ENCODE data around the gene ITGAL. TPM values are rescaled to one million over a fixed set of nuclear protein-coding genes. Genes with fewer than 3 reads are reported as not detected.

Gene ITGAL
- total RNA-seq, 1 donor from 2014 or later, result 240 TPM

- Mint-ChIP-seq H3K36me3 (ENCODE audit: low read depth) (peaks cover 32% of the 10 kb centered on the region), H3K27ac (no peak overlapping the region), H3K27me3 (no peaks in the 10 kb centered on the region), H3K4me1 (peaks cover 32% of the 10 kb centered on the region), H3K4me3 (no peak overlapping the region), H3K9me3 (no peaks in the 10 kb centered on the region)
- CTCF ChIA-PET, result interaction anchor here (1.3 to 2.3 kb wide), 2 partner anchors 81 to 101 kb away, joined by 3 to 9 read pairs; partner anchors contain the start of gene DCTPP1
- no peak for TF ChIP-seq CTCF (IDR thresholded peaks at IDR 0.05)
- DNase-seq, result no peak
- POLR2A ChIA-PET, result interaction anchor here (0.6 to 1.9 kb wide), 7 partner anchors 27 to 77 kb away, joined by 4 to 14 read pairs (median 5); partner anchors contain the start of genes ITGAL and ZNF764
- intact Hi-C loops (cut with micrococcal nuclease), result no loop called here
- ATAC-seq (ENCODE audit: low read depth), result no peak
Measured at GRCh38 chr16:30530163-30531037, 57.9 kb downstream of the ITGAL start.

GRCh38 chr16:30532285-30533145 lies 60.0 kb downstream of the ITGAL start:
- H3K9me3 Mint-ChIP-seq, result no peaks in the 10 kb centered on the region
- H3K4me1 Mint-ChIP-seq, result peaks cover 36% of the 10 kb centered on the region
- H3K4me3 Mint-ChIP-seq, result no peak overlapping the region
- no peak for TF ChIP-seq CTCF (IDR thresholded peaks at IDR 0.05)
- DNase-seq (no peak), ATAC-seq (ENCODE audit: low read depth) (no peak)
- no peak overlapping the region for H3K27ac Mint-ChIP-seq
- POLR2A ChIA-PET, result interaction anchor here (0.6 to 1.6 kb wide), 5 partner anchors 25 to 121 kb away, joined by 3 to 6 read pairs (median 4); partner anchors contain the start of gene ZNF764
- CTCF ChIA-PET, result no interaction called here
- peaks cover 35% of the 10 kb centered on the region for H3K36me3 Mint-ChIP-seq (ENCODE audit: low read depth)
- intact Hi-C loops (cut with micrococcal nuclease), result no loop called here
- no peaks in the 10 kb centered on the region for H3K27me3 Mint-ChIP-seq

GRCh38 chr16:30533146-30533522 lies 60.6 kb downstream of the ITGAL start:
- no peaks in the 10 kb centered on the region for H3K27me3 Mint-ChIP-seq
- peak overlapping the region; percentile 83 for H3K27ac Mint-ChIP-seq
- peaks cover 40% of the 10 kb centered on the region for H3K36me3 Mint-ChIP-seq (ENCODE audit: low read depth)
- peaks cover 30% of the 10 kb centered on the region for H3K4me1 Mint-ChIP-seq
- no peaks in the 10 kb centered on the region for H3K9me3 Mint-ChIP-seq
- intact Hi-C loops (cut with micrococcal nuclease), result no loop called here
- TF ChIP-seq CTCF (IDR thresholded peaks at IDR 0.05), result no peak
- DNase-seq (no peak), ATAC-seq (ENCODE audit: low read depth) (no peak)
- ChIA-PET CTCF (no interaction called here), POLR2A (interaction anchor here (0.6 to 4.2 kb wide), 12 partner anchors 24 to 122 kb away, joined by 3 to 135 read pairs (median 22); partner anchors contain the start of genes DCTPP1, SEPHS2, ZNF688 and ZNF764)
- H3K4me3 Mint-ChIP-seq, result peak overlapping the region; percentile 50

- intact Hi-C loops (cut with micrococcal nuclease), result loop anchor here (2.0 kb wide), 2 partner anchors 61 to 165 kb away; partner anchors contain the start of genes ITGAL and SRCAP
- Mint-ChIP-seq H3K27ac (peak overlapping the region; percentile 97), H3K27me3 (no peaks in the 10 kb centered on the region), H3K4me3 (peak overlapping the region; percentile 96), H3K9me3 (no peaks in the 10 kb centered on the region), H3K36me3 (ENCODE audit: low read depth) (peaks cover 40% of the 10 kb centered on the region), H3K4me1 (peaks cover 25% of the 10 kb centered on the region)
- ChIA-PET CTCF (interaction anchor here (0.9 to 3.5 kb wide), 3 partner anchors 76 to 103 kb away, joined by 5 to 35 read pairs (median 10); partner anchors contain the start of gene DCTPP1), POLR2A (interaction anchor here (0.6 to 4.2 kb wide), 26 partner anchors 15 to 198 kb away, joined by 3 to 135 read pairs (median 13); partner anchors contain the start of genes DCTPP1, ITGAL, PRR14 and SEPHS2)
- TF ChIP-seq CTCF (IDR thresholded peaks at IDR 0.05), result no peak
- no peak for DNase-seq
- ATAC-seq (ENCODE audit: low read depth), result peak; percentile 1
Measured at GRCh38 chr16:30533748-30534367, 61.3 kb downstream of the ITGAL start.

All from activated B cell treated with CpG ODN at 0.5 μM for 24 hours (primary cell).